HT1080 (cell line): ENCODE results near the gene EDEM1. TPM values are rescaled to one million over a fixed set of nuclear protein-coding genes. Genes with fewer than 3 reads are reported as not detected.
"Not testable (repeated sequence)": the region's sequence is repeated elsewhere in the genome, so short reads cannot be mapped to it uniquely, and the experiment has no call there.

Experiments used
- DNase-seq: peaks from one replicate; pipeline ENCODE4 v3.0.0-alpha.2; 2015; ENCODE audit warnings: low read depth
- polyA plus RNA-seq, 2 experiments: library from polyadenylated mRNA; depleted of rRNA; stranded (reverse); fragments of >200 nt; gene quantifications; 2 replicates each; pipeline ENCODE4 v1.2.3, GENCODE V29; 2015
- total RNA-seq: library from RNA; depleted of rRNA; stranded (reverse); fragments of >200 nt; shearing (Covaris generic); gene quantifications from 2 replicates; pipeline ENCODE4 v1.2.3, GENCODE V29; 2014; rRNA removed

The EDEM1 gene
- 36.7 and 57.4 TPM in 2 replicates for total RNA-seq
- polyA plus RNA-seq (2015; cell fraction: cytosol; rRNA removed), result 60.1 and 77.9 TPM in 2 replicates
- polyA plus RNA-seq (2015; cell fraction: nucleus; rRNA removed), result 80.4 and 85.2 TPM in 2 replicates

GRCh38 chr3:5187156-5187919, at the start of gene EDEM1:
TSS of gene EDEM1 (plus strand) at chr3:5187707. CDS start at chr3:5187806, 99 bp downstream.
- DNase-seq, result peak; percentile 93

- DNase-seq, result no peak
Measured at GRCh38 chr3:5138214-5138981, 49.1 kb upstream of the EDEM1 start.

GRCh38 chr3:5140230-5140621, 47.3 kb upstream of the EDEM1 start:
- DNase-seq, result no peak

GRCh38 chr3:5140839-5141238, 46.7 kb upstream of the EDEM1 start:
- no peak for DNase-seq

- DNase-seq, result no peak
Measured at GRCh38 chr3:5141760-5142159, 45.7 kb upstream of the EDEM1 start.

GRCh38 chr3:5143464-5143863, 44.0 kb upstream of the EDEM1 start:
- DNase-seq, result no peak

GRCh38 chr3:5144316-5144994, 43.1 kb upstream of the EDEM1 start:
- DNase-seq, result no peak

GRCh38 chr3:5145120-5145519, 42.4 kb upstream of the EDEM1 start:
- DNase-seq, result no peak

GRCh38 chr3:5147152-5147551, 40.4 kb upstream of the EDEM1 start:
- not testable (repeated sequence) for DNase-seq

GRCh38 chr3:5149306-5149880, 38.1 kb upstream of the EDEM1 start:
- DNase-seq, result no peak

GRCh38 chr3:5151586-5151985, 35.9 kb upstream of the EDEM1 start:
- no peak for DNase-seq

GRCh38 chr3:5153074-5153473, 34.4 kb upstream of the EDEM1 start:
- DNase-seq, result no peak

- DNase-seq, result no peak
Measured at GRCh38 chr3:5155241-5155640, 32.3 kb upstream of the EDEM1 start.

- DNase-seq, result no peak
Measured at GRCh38 chr3:5160321-5160720, 27.2 kb upstream of the EDEM1 start.

- no peak for DNase-seq
Measured at GRCh38 chr3:5160940-5161858, 26.3 kb upstream of the EDEM1 start.

GRCh38 chr3:5162102-5162501, 25.4 kb upstream of the EDEM1 start:
- DNase-seq, result peak; percentile 61

- DNase-seq, result no peak
Measured at GRCh38 chr3:5165698-5166097, 21.8 kb upstream of the EDEM1 start.

- no peak for DNase-seq
Measured at GRCh38 chr3:5166846-5167245, 20.7 kb upstream of the EDEM1 start.

GRCh38 chr3:5168110-5168509, 19.4 kb upstream of the EDEM1 start:
- DNase-seq, result no peak

- DNase-seq, result no peak
Measured at GRCh38 chr3:5169807-5170206, 17.7 kb upstream of the EDEM1 start.
